NCI-H1417 treated with DMSO at 0.1 percent for 48 hours (cell line): ENCODE measurements around the gene ACP2.
"Not testable (repeated sequence)": the region's sequence is repeated elsewhere in the genome, so short reads cannot be mapped to it uniquely, and the experiment has no call there.

Experiments used
- DNase-seq: peaks from one replicate; lab custom pipeline; 2025; lab: John Stamatoyannopoulos, UW

The ACP2 gene

GRCh38 chr11:47204637-47204989, 44.0 kb downstream of the ACP2 start:
- DNase-seq = no peak

GRCh38 chr11:47202576-47202975, 46.0 kb downstream of the ACP2 start:
- no peak for DNase-seq

GRCh38 chr11:47201015-47201414, 47.6 kb downstream of the ACP2 start:
- DNase-seq = no peak

- DNase-seq = not testable (repeated sequence)
These were observed 50.5 kb downstream of the ACP2 start for GRCh38 chr11:47198161-47198560.

- no peak for DNase-seq
These were observed 56.5 kb downstream of the ACP2 start for GRCh38 chr11:47192111-47192510.

- not testable (repeated sequence) for DNase-seq
These were observed 57.5 kb downstream of the ACP2 start for GRCh38 chr11:47191137-47191536.
